Suprapubic skin (tissue), 4 donors: Measurements from ENCODE around the gene CYP4F11.

ENCODE experiments used
- EP300 ChIP-seq: sonication (generic); formaldehyde crosslinking; IDR thresholded peaks from one replicate; pipeline ENCODE4 v1.6.1; 2017; ENCODE audit warnings: antibody characterized with exemption
- POLR2AphosphoS5 ChIP-seq, 3 donors: sonication (generic); formaldehyde crosslinking; IDR thresholded peaks; one replicate each; pipeline ENCODE4 v1.6.1; 2017; ENCODE audit warnings: antibody characterized with exemption in 3 of 3
- TF ChIP-seq, protein P1 (sequence below), 2 donors: fragments of 200-600 bp in 1 of 2; fragments of 450-650 bp in 1 of 2; sonication (generic) in 1 of 2; IDR thresholded peaks; one replicate each; pipeline ENCODE4 v1.5.1; 2016 to 2019; ENCODE audit warnings: antibody characterized with exemption in 2 of 2, mild to moderate bottlenecking in 1 of 2, moderate library complexity in 1 of 2

DNA sequence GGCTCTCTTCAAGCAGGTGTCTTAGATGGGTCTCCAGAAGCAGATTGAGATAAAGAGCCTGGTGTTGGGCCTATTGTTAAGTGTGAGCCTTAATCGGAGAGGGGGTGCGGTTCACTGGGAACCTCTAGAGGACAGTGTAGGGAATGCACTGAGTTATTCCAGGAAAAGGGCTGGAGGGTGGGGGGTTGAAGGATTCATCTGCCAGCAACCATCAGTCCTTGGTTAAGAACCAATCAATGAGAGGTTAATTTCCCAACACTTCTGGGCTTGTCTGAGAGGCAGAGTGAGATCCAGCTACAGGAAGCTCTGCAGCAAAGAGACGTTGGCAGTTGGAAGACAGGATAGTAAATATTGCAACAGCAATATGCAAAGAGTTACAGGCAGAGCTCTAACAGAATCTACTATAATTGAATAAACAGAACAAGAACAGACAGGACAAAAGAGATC is 65.2 kb downstream of the CYP4F11 start:
- TF ChIP-seq, protein P1, sequence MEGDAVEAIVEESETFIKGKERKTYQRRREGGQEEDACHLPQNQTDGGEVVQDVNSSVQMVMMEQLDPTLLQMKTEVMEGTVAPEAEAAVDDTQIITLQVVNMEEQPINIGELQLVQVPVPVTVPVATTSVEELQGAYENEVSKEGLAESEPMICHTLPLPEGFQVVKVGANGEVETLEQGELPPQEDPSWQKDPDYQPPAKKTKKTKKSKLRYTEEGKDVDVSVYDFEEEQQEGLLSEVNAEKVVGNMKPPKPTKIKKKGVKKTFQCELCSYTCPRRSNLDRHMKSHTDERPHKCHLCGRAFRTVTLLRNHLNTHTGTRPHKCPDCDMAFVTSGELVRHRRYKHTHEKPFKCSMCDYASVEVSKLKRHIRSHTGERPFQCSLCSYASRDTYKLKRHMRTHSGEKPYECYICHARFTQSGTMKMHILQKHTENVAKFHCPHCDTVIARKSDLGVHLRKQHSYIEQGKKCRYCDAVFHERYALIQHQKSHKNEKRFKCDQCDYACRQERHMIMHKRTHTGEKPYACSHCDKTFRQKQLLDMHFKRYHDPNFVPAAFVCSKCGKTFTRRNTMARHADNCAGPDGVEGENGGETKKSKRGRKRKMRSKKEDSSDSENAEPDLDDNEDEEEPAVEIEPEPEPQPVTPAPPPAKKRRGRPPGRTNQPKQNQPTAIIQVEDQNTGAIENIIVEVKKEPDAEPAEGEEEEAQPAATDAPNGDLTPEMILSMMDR (IDR thresholded peaks at IDR 0.05), result peak; percentile 57 to 62
- TF ChIP-seq POLR2AphosphoS5 (IDR thresholded peaks at IDR 0.05) (no peak), EP300 (no peak)
